ENCODE data around the gene EEF1B2. TPM values are rescaled to one million over a fixed set of nuclear protein-coding genes. Genes with fewer than 3 reads are reported as not detected.

EEF1B2 gene
- total RNA-seq = 100 to 1,000 TPM; 351 to 663 (median 430) TPM
- 100 to 1,000 TPM; 298 to 838 (median 406) TPM for polyA plus RNA-seq
- long read RNA-seq, donor 1, transcript EEF1B2-202 (7 exons, 880 nt) = minor isoform, 6 of 428 reads
- long read RNA-seq, donor 1, transcript EEF1B2-201 (7 exons, 844 nt) = minor isoform, 36 of 428 reads
- long read RNA-seq, donor 1, transcript EEF1B2-203 (6 exons, 1,098 nt) = major isoform, 325 of 428 reads
- long read RNA-seq, donor 1, transcript EEF1B2-211 (2 exons, 587 nt) = minor isoform, 11 of 428 reads
- long read RNA-seq, donor 1, partial matches to known transcripts = 42 of 428 reads
- long read RNA-seq, donor 1, other reads (novel, unspliced or antisense) = 5 of 428 reads
- long read RNA-seq, donor 2, transcript EEF1B2-211 (2 exons, 587 nt) = minor isoform, 5 of 264 reads
- long read RNA-seq, donor 2, transcript EEF1B2-201 (7 exons, 844 nt) = minor isoform, 23 of 264 reads
- long read RNA-seq, donor 2, transcript EEF1B2-203 (6 exons, 1,098 nt) = major isoform, 209 of 264 reads
- long read RNA-seq, donor 2, transcript EEF1B2-202 (7 exons, 880 nt) = minor isoform, 7 of 264 reads
- long read RNA-seq, donor 2, partial matches to known transcripts = 17 of 264 reads
- long read RNA-seq, donor 2, other reads (novel, unspliced or antisense) = 0 of 264 reads
- long read RNA-seq, donor 3, transcript EEF1B2-203 (6 exons, 1,098 nt) = major isoform, 194 of 266 reads
- long read RNA-seq, donor 3, transcript EEF1B2-201 (7 exons, 844 nt) = minor isoform, 15 of 266 reads
- long read RNA-seq, donor 3, transcript EEF1B2-211 (2 exons, 587 nt) = minor isoform, 13 of 266 reads
- long read RNA-seq, donor 3, partial matches to known transcripts = 33 of 266 reads
- long read RNA-seq, donor 3, other reads (novel, unspliced or antisense) = 7 of 266 reads
- long read RNA-seq, donor 4, transcript EEF1B2-202 (7 exons, 880 nt) = minor isoform, 5 of 468 reads
- long read RNA-seq, donor 4, transcript EEF1B2-203 (6 exons, 1,098 nt) = major isoform, 420 of 468 reads
- long read RNA-seq, donor 4, transcript EEF1B2-201 (7 exons, 844 nt) = minor isoform, 27 of 468 reads
- long read RNA-seq, donor 4, partial matches to known transcripts = 11 of 468 reads
- long read RNA-seq, donor 4, other reads (novel, unspliced or antisense) = 3 of 468 reads
- long read RNA-seq, donor 5, transcript EEF1B2-203 (6 exons, 1,098 nt) = major isoform, 228 of 271 reads
- long read RNA-seq, donor 5, transcript EEF1B2-202 (7 exons, 880 nt) = minor isoform, 10 of 271 reads
- long read RNA-seq, donor 5, transcript EEF1B2-201 (7 exons, 844 nt) = minor isoform, 20 of 271 reads
- long read RNA-seq, donor 5, partial matches to known transcripts = 4 of 271 reads
- long read RNA-seq, donor 5, other reads (novel, unspliced or antisense) = 8 of 271 reads
- long read RNA-seq, donor 6, transcript EEF1B2-203 (6 exons, 1,098 nt) = major isoform, 249 of 284 reads
- long read RNA-seq, donor 6, transcript EEF1B2-201 (7 exons, 844 nt) = minor isoform, 19 of 284 reads
- long read RNA-seq, donor 6, partial matches to known transcripts = 8 of 284 reads
- long read RNA-seq, donor 6, other reads (novel, unspliced or antisense) = 6 of 284 reads
- long read RNA-seq, donor 7, transcript EEF1B2-203 (6 exons, 1,098 nt) = major isoform, 158 of 210 reads
- long read RNA-seq, donor 7, transcript EEF1B2-201 (7 exons, 844 nt) = minor isoform, 21 of 210 reads
- long read RNA-seq, donor 7, partial matches to known transcripts = 23 of 210 reads
- long read RNA-seq, donor 7, other reads (novel, unspliced or antisense) = 0 of 210 reads
- long read RNA-seq, donor 8, transcript EEF1B2-211 (2 exons, 587 nt) = minor isoform, 9 of 347 reads
- long read RNA-seq, donor 8, transcript EEF1B2-201 (7 exons, 844 nt) = minor isoform, 30 of 347 reads
- long read RNA-seq, donor 8, transcript EEF1B2-209 (2 exons, 1,025 nt) = minor isoform, 6 of 347 reads
- long read RNA-seq, donor 8, transcript EEF1B2-203 (6 exons, 1,098 nt) = major isoform, 271 of 347 reads
- long read RNA-seq, donor 8, partial matches to known transcripts = 26 of 347 reads
- long read RNA-seq, donor 8, other reads (novel, unspliced or antisense) = 0 of 347 reads
- long read RNA-seq, donor 9, transcript EEF1B2-203 (6 exons, 1,098 nt) = major isoform, 201 of 255 reads
- long read RNA-seq, donor 9, transcript EEF1B2-211 (2 exons, 587 nt) = minor isoform, 7 of 255 reads
- long read RNA-seq, donor 9, transcript EEF1B2-201 (7 exons, 844 nt) = minor isoform, 17 of 255 reads
- long read RNA-seq, donor 9, partial matches to known transcripts = 25 of 255 reads
- long read RNA-seq, donor 9, other reads (novel, unspliced or antisense) = 0 of 255 reads
- long read RNA-seq, donor 10, transcript EEF1B2-203 (6 exons, 1,098 nt) = major isoform, 94 of 125 reads
- long read RNA-seq, donor 10, transcript EEF1B2-202 (7 exons, 880 nt) = minor isoform, 6 of 125 reads
- long read RNA-seq, donor 10, transcript EEF1B2-211 (2 exons, 587 nt) = minor isoform, 6 of 125 reads
- long read RNA-seq, donor 10, transcript EEF1B2-201 (7 exons, 844 nt) = minor isoform, 11 of 125 reads
- long read RNA-seq, donor 10, partial matches to known transcripts = 8 of 125 reads
- long read RNA-seq, donor 10, other reads (novel, unspliced or antisense) = 0 of 125 reads

DNA sequence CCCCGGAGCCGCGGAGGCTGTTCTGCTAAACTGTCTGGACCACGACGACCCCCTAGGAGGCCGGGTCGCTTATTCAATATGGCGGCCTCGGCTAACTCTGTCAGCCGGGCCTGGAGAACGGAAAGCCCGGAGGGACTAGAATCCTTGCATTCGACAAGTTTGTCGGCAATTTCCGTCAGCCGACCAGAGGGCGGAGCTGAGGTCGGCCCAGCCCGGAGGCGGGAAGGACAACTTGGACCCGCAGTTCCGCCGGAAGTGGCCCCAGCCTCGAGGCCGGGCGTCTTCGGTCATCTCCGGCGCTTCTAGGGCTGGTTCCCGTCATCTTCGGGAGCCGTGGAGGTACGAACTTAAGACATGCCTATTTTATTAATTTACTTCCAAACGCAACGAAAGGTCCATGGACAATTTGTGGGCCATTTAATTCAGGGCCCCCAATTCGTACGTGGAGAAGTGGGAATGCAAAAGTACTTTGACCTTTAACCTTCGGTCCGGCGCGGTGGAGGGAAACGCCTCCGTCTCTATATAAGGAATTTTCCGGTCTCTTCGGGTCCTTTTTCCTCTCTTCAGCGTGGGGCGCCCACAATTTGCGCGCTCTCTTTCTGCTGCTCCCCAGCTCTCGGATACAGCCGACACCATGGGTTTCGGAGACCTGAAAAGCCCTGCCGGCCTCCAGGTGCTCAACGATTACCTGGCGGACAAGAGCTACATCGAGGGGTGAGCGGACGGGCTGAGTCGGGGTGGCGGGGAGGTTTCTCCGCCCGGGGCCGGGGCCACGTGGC lies at the start of gene EEF1B2, which contains the start of gene NDUFS1:
Gene EEF1B2 (plus strand): TSS at position 550 of the 779 bp plus-strand sequence. CDS start 85 bp downstream, at position 635.
Gene NDUFS1 (minus strand): TSS at position 99 of the 779 bp plus-strand sequence. CDS start 5,766 bp downstream, outside the sequence.
- Histone ChIP-seq H3K4me1 (replicated peaks in 1 of 2) (peaks cover 19 to 47% of the 10 kb centered on the region in 2 donors), H3K27ac (peak within 1 kb of the TSS; percentile 89 to 96 (median 94)), H3K9me3 (replicated peaks in 1 of 3) (no peaks in the 10 kb centered on the region), H3K36me3 (replicated peaks in 1 of 2) (peaks cover 0 to 29% of the 10 kb centered on the region in 2 donors), H3K27me3 (no peaks in the 10 kb centered on the region), H3K4me3 (peak within 1 kb of the TSS; percentile 56 to 91 (median 60))
- WGBS, 4 donors = 0 to 1% (median 0%) methylated on average over 22 to 64 of the region's 64 CpGs
- intact Hi-C loops (cut with DNase I) = loop anchor here in 1 of 2 donors (10.0 kb wide), 2 partner anchors 105 to 135 kb away; no protein-coding TSS in a partner anchor
- peak; percentile 97 to 99 (median 98) for DNase-seq
- TF ChIP-seq CTCF (IDR thresholded peaks at IDR 0.05) (no peak), POLR2A (IDR thresholded peaks at IDR 0.05) (peak in 1 of 2 donors; percentile 75)

DNA sequence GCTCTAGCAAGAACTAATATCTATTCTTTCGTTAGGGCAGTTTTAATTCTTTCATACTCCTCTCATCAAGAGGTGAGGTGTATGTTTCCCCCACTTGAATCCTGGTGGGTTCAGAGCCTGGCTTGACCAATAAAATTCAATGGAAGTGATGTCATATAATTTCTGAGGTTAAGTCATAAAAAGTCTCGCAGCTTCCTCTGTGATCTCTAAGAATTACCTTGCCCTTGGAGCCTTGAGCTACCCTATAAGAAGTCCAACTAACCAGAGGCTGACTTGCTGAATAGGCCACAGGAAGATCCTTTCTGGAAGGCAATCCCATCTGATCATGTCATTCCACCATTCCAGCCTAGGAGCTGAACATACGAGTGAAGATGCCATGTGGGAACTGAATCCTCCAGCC lies 47.6 kb upstream of the EEF1B2 start:
- H3K27ac ChIP-seq = no peak overlapping the region
- 96 to 99% (median 96%) methylated on average over 3 of the region's 3 CpGs for WGBS, 4 donors
- no peaks in the 10 kb centered on the region for H3K9me3 ChIP-seq (replicated peaks in 1 of 3)
- no peaks in the 10 kb centered on the region for H3K36me3 ChIP-seq (replicated peaks in 1 of 2)
- intact Hi-C loops (cut with DNase I) = no loop called here
- no peak overlapping the region for H3K4me3 ChIP-seq
- DNase-seq = no peak
- no peaks in the 10 kb centered on the region for H3K27me3 ChIP-seq
- no peak for TF ChIP-seq POLR2A (IDR thresholded peaks at IDR 0.05)
- no peaks in the 10 kb centered on the region for H3K4me1 ChIP-seq (replicated peaks in 1 of 2)

DNA sequence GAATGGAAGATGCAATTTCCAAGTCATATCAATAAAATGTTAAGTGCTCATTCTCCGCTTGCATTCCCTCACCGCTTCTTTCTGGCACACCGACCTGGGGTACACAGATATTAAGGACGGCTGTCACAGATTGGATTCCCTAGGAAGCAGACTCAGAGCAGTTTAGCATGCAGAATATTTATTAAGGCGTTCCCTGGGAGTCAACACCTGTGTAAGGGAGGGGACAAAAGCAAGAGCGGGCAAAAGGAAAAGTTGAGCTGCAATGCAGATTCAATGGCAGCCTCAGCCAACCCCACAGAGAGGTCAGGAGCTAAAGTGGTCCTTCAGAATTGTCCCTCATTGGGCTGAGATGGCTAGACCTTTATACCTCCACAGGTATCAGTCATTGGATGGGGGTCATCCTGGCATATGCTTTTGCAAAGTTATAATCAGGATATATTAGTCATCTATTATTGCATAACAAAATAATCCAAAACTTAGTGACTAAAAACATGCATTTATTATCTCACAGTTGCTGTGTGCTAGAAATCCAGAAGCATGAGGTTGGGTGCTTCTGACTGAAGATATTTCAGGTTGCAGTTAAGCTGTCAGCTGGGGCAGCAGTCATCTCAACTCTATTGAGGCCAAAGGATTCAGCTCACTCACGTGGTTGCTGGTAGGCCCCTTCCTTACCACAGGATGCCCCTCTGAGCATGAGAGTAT lies 46.7 kb upstream of the EEF1B2 start:
- TF ChIP-seq POLR2A (IDR thresholded peaks at IDR 0.05) (no peak), CTCF (IDR thresholded peaks at IDR 0.05) (no peak)
- intact Hi-C loops (cut with DNase I) = no loop called here
- Histone ChIP-seq H3K27me3 (no peaks in the 10 kb centered on the region), H3K27ac (no peak overlapping the region), H3K4me3 (no peak overlapping the region), H3K4me1 (replicated peaks in 1 of 2) (no peaks in the 10 kb centered on the region), H3K36me3 (replicated peaks in 1 of 2) (no peaks in the 10 kb centered on the region), H3K9me3 (replicated peaks in 1 of 3) (no peaks in the 10 kb centered on the region)
- no peak for DNase-seq
- 92 to 94% (median 94%) methylated on average over 7 of the region's 7 CpGs for WGBS, 4 donors

Measured in adrenal gland (tissue), 19 donors.